Epithelial cell of alveolus of lung (primary cell): Measurements from ENCODE around the gene DNMT3L. TPM values are rescaled to one million over a fixed set of nuclear protein-coding genes. Genes with fewer than 3 reads are reported as not detected.

Experiments
- total RNA-seq: library from RNA; depleted of rRNA; stranded (reverse); fragments of >200 nt; gene quantifications from 2 replicates; pipeline ENCODE4 v1.2.1, GENCODE V29; 2015

Gene DNMT3L
- total RNA-seq = not detected in 2 replicates

DNA sequence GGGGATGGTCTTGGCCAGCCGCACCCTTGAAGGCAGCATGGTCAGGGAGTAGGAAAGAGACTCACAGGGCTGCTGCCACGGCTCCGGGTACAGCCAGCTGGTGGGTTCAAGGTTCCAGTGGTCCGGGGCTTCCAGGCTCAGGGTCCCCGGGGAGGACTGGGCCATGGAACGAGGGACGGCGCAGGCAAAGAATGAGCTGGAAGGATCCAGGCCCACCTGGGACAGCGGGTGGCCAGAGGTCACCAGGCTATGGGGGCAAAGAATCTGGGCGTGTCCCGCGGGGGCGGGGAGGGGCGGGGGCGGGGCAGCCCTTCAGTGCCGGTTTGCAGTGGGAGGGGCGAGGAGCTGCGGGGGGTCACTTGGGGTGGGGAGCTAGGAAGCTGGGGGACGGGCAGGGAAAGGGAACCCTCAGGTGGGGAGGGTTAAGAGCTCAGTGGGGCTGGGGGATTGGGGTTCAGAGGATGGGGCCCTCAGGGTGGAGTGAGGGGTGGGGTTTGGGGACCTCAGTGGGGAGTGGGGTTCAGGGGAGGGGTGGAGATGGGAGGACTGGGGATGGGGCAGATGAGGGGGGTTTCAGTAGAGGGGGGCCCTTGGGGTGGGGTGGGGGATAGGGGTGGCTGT lies at the start of gene DNMT3L:
Gene DNMT3L (minus strand): TSS at position 223 of the 621 bp plus-strand sequence. CDS start 638 bp downstream, outside the sequence.

DNA sequence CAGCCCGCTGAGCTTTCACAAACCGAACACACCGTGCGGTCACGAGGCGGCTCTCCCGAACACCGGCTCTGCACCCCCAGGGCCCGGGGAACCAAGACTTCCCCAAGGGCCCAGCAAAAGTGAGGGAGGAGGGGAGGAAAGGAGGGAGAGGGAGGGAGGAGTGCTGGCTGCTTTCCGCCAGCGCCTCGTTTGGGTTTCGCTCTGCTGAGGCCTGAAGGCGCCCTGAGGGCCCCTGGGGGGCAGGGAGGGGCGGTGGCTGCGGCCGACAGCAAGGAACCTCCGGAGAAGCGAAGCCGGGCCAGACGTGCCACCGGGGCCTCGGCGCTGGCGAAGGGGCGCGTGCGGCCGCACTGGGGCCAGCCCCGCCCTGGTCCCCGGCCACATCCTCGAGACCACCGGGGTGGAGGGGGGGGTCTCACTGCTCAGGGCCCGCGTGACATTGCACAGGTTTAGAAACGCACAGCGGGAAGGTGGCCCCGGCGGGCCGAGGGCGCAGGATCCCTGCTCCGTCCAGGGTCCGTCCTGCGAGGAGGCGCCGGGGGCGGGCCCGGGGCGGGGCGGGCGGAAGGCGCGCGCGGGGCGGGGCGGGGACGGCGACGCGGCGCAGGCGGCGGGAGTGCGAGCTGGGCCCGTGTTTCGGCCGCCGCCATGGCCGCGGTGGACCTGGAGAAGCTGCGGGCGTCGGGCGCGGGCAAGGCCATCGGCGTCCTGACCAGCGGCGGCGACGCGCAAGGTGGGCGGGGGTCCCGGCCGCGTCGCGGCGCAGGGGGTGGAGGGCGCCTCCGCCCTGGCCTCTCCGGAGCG lies 38.0 kb upstream of the DNMT3L start, which contains the start of gene PFKL:
Gene PFKL (plus strand): TSS at position 596 of the 804 bp plus-strand sequence. CDS start 53 bp downstream, at position 649.

GRCh38 chr21:44285138-44285992 lies 23.7 kb upstream of the DNMT3L start, which contains the start of gene AIRE:
Gene AIRE (plus strand): TSS chr21:44285876. CDS start chr21:44286007, 131 bp downstream.

GRCh38 chr21:44240842-44241241 lies 20.9 kb downstream of the DNMT3L start, which contains the start of gene ICOSLG:
Gene ICOSLG (minus strand): TSS chr21:44240943. CDS start chr21:44240817, 126 bp downstream.

Other genes with a start within 250 kb of the DNMT3L start
- 14.1 and 14.6 TPM in 2 replicates for gene TRAPPC10, start 249.6 kb downstream of the DNMT3L start, total RNA-seq
- gene PWP2, start 154.5 kb downstream of the DNMT3L start, total RNA-seq = 4.8 and 8.2 TPM in 2 replicates
- gene GATD3, start 128.2 kb downstream of the DNMT3L start, total RNA-seq = 5.7 and 14.9 TPM in 2 replicates
- 0.40 TPM in 1 of 2 replicates, not detected in the other for gene ICOSLG, start 21.0 kb downstream of the DNMT3L start, total RNA-seq
- 0.08 TPM in 1 of 2 replicates, not detected in the other for gene AIRE, start 24.0 kb upstream of the DNMT3L start, total RNA-seq
- gene PFKL, start 38.2 kb upstream of the DNMT3L start, total RNA-seq = 113 and 148 TPM in 2 replicates
- 11.5 and 13.5 TPM in 2 replicates for gene CFAP410, start 77.5 kb upstream of the DNMT3L start, total RNA-seq
- gene TRPM2, start 91.7 kb upstream of the DNMT3L start, total RNA-seq = not detected in 2 replicates
- 0.64 and 1.0 TPM in 2 replicates for gene LRRC3, start 193.6 kb upstream of the DNMT3L start, total RNA-seq